HuH-7.5 (cell line): Measurements from ENCODE around the gene EIF2D.
A peak's percentile ranks its signal among the peaks of the same experiment; 100 is the strongest.

Source experiments
- DNase-seq: peaks from one replicate; pipeline ENCODE4 v3.0.0; 2011; ENCODE audit warnings: low spot score

EIF2D gene

DNA sequence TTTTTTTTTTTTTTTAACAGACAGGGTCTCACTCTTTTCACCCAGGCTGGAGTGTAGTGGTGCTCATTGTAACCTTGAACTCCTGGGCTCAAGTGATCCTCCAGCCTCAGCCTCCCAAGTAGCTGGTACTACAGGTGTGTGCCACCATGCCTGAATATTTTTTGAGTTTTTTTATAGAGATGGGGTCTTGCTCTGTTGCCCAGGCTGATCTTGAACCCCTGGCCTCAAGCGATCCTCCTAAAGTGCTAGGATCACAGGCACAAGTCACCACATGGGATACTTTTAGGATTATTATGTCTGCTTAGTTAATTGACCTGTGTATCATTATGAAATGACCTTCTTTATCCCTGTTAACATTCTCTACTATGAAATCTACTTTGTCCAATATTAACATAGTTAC is 66.9 kb downstream of the EIF2D start:
- no peak for DNase-seq

- DNase-seq: peak; percentile 61
Observed at GRCh38 chr1:206544562-206545257, 67.6 kb downstream of the EIF2D start.
